Heart left ventricle (tissue), 16 donors: Measurements from ENCODE around the gene APBB1. TPM values are rescaled to one million over a fixed set of nuclear protein-coding genes. Genes with fewer than 3 reads are reported as not detected.

ENCODE experiments used
- ATAC-seq, 4 donors: fragments of 200-7000 bp; cut with Tn5 transposase; one replicate each; pipeline ENCODE4 v1.9.1; 2020 to 2022; ENCODE audit warnings: moderate library complexity in 4 of 4, mild to moderate bottlenecking in 3 of 4, moderate number of reproducible peaks in 1 of 4
- DNase-seq, 5 donors: peaks; one replicate each; pipeline ENCODE4 v3.0.0-alpha.2; 2020
- H3K27ac ChIP-seq, 12 donors: fragments of 200-600 bp; sonication (generic) in 4 of 12; one replicate each; pipeline versions ENCODE4 v1.5.0 to v1.8.0; 2016 to 2022; ENCODE audit warnings: mild to moderate bottlenecking in 2 of 12
- H3K27me3 ChIP-seq, 9 donors: fragments of 200-600 bp; sonication (generic) in 2 of 9; one replicate each; pipeline versions ENCODE4 v1.5.1 to v1.8.0; 2016 to 2022; ENCODE audit warnings: mild to moderate bottlenecking in 3 of 9
- H3K36me3 ChIP-seq, 9 donors: fragments of 200-600 bp; sonication (generic) in 2 of 9; one replicate each; pipeline versions ENCODE4 v1.5.0 to v1.8.0; 2018 to 2022; ENCODE audit warnings: mild to moderate bottlenecking in 2 of 9
- H3K4me1 ChIP-seq, 12 donors: fragments of 200-600 bp; sonication (generic) in 4 of 12; one replicate each; pipeline versions ENCODE4 v1.5.0 to v1.8.0; 2016 to 2022; ENCODE audit warnings: mild to moderate bottlenecking in 3 of 12
- H3K4me3 ChIP-seq, 12 donors: fragments of 200-600 bp; sonication (generic) in 4 of 12; one replicate each; pipeline versions ENCODE4 v1.5.0 to v1.8.0; 2017 to 2022; ENCODE audit warnings: mild to moderate bottlenecking in 9 of 12, moderate library complexity in 4 of 12
- H3K9me3 ChIP-seq, 12 donors: fragments of 200-600 bp; sonication (generic) in 4 of 12; one replicate each; pipeline versions ENCODE4 v1.5.0 to v1.8.0; 2016 to 2022; ENCODE audit warnings: mild to moderate bottlenecking in 1 of 12
- POLR2A ChIP-seq, 2 donors: fragments of 450-650 bp; IDR thresholded peaks; one replicate each; pipeline ENCODE4 v1.6.1; 2017; ENCODE audit warnings: antibody characterized with exemption in 2 of 2, mild to moderate bottlenecking in 2 of 2, moderate library complexity in 2 of 2
- WGBS, 4 donors: extraction: QIAGEN DNeasy Blood & Tissue Kit in 2 of 4; methylation state at CpG; one replicate each; pipeline versions ENCODE4 v1.1.5 to v1.1.7; 2013 to 2018; 5-methylcytosine and 5-hydroxymethylcytosine counted together
- intact Hi-C, 10 donors: fragments of 100-400 bp; cut with DNase I; formaldehyde crosslinking; loops; one replicate each; pipeline versions ENCODE4 v1.11.1 to v1.14.2; 2022
- polyA plus RNA-seq, 2 donors: library from polyadenylated mRNA; stranded (reverse); fragments of 200-250 nt; gene quantifications; one replicate each; pipeline ENCODE4 v1.2.3, GENCODE V29; 2013
- total RNA-seq, 9 donors: library from RNA; depleted of rRNA in 2 of 9; stranded (reverse); fragments of >200 nt in 2 of 9; fragmentation: NEBNext Ultra II Directional in 3 of 9; extraction: Animal tissue kit (Norgen Biotek cat#: 25700) in 3 of 9; gene quantifications; one replicate each; pipeline versions ENCODE4 v1.1.0 to v1.2.4, GENCODE V29; 2016 to 2023
- TF ChIP-seq, protein P1 (sequence below), 12 donors: fragments of 200-600 bp; sonication (generic) in 4 of 12; IDR thresholded peaks; one replicate each; pipeline versions ENCODE4 v1.5.0 to v1.8.0; 2018 to 2022; ENCODE audit warnings: antibody characterized with exemption in 12 of 12, mild to moderate bottlenecking in 5 of 12
- donor health status: ischemic (EF 13 %, LVEDD 7.1; RV severe dilation, severe dysfunction).
- donor health status: healthy with polysubstance abuse.
- donor health status: DM: no; HTN: yes; CAD: no.
- donor health status: DM: no; HTN: no; CAD: no.
- donor health status: ischemic (EF 25% LVEDD 6.9; RV normal size, moderate dysfunction).
- donor health status: ischemic (EF 25% LVEDD 5.7; RV mildly dilated, moderate dysfunction).
- donor health status: healthy.
- donor health status: DM: yes; HTN: yes; CAD: no.
- donor health status: ischemic (EF 35%, LVEDD 5.7; RV mildly dilated, moderate dysfunction).
- donor health status: nonischemic (EF 11% LVEDD 7.7; RV severe dilation, severe dysfunction).
- donor health status: DM: yes; HTN: yes; CAD: no.
- donor health status: PGD.
- donor health status: ischemic (EF 29% LVEDD 5.4; RV normal size, mild dysfunction).
- donor health status: nonischemic (EF 23%, LVEDD 6.1; RV moderate dilation, normal function).

APBB1 gene
- total and polyA plus RNA-seq, 11 donors, result 50.3 to 103 (median 83.5) TPM

DNA sequence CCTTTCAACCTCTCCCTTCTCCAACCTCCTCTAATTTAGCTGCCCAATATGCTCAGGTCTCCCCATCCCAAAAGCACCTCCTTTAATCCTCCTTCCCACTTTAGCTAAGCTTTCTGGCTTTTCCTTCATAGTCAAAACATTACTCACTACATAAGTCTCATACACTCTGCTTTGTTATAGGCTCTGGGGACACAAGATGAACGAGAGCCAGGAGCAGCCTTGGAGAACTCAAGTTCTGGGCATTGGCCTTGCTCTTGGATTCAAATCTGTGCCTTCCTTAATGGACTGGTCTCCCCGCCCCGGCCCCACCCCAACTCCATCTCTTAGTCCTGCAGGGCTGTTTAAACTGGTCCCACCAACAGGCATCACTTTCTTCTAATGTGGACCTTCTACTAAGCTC is 33.3 kb upstream of the APBB1 start:
- ATAC-seq, result peak in 1 of 4 donors; percentile 63
- no peaks in the 10 kb centered on the region for H3K9me3 ChIP-seq
- H3K27me3 ChIP-seq, result no peaks in the 10 kb centered on the region
- H3K4me1 ChIP-seq, result no peaks in the 10 kb centered on the region
- intact Hi-C loops, result no loop called here
- H3K4me3 ChIP-seq, result no peak overlapping the region
- peaks cover 0 to 95% (median 89%) of the 10 kb centered on the region in 9 donors for H3K36me3 ChIP-seq
- DNase-seq, result no peak
- no peak for TF ChIP-seq POLR2A (IDR thresholded peaks at IDR 0.05)
- H3K27ac ChIP-seq, result no peak overlapping the region
- WGBS, 4 donors, result 79 to 85% (median 81%) methylated on average over 3 of the region's 3 CpGs

DNA sequence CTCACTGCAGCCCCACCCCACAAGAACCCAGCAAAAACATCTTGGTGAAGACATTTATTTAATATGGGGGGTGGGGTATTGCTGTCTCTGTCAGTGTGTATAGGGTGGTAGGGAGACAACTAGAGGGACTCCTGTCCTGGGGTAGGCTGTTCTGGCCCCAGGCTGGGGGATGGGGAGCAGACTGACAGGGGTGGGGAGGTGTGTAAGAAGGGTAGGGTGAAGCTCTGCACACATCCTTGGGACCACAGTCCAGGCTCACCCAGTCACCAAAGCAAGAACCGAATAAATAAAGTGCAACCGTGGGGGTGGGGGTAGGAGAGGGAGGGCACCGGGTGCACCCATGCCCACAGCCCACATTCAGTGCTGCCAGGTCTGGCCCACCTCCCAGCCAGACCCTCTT is 29.7 kb upstream of the APBB1 start:
- H3K27me3 ChIP-seq, result no peaks in the 10 kb centered on the region
- DNase-seq (no peak), ATAC-seq (no peak)
- no peaks in the 10 kb centered on the region for H3K4me1 ChIP-seq
- H3K27ac ChIP-seq, result no peak overlapping the region
- intact Hi-C loops, result loop anchor here in 5 of 10 donors (10.0 kb wide), 2 partner anchors 56 to 256 kb away; no protein-coding TSS in a partner anchor
- H3K4me3 ChIP-seq, result no peak overlapping the region
- peaks cover 0 to 58% (median 52%) of the 10 kb centered on the region in 9 donors for H3K36me3 ChIP-seq
- 90 to 100% (median 95%) methylated on average over 3 of the region's 3 CpGs for WGBS, 4 donors
- no peaks in the 10 kb centered on the region for H3K9me3 ChIP-seq
- no peak for TF ChIP-seq POLR2A (IDR thresholded peaks at IDR 0.05)
- TF ChIP-seq, protein P1, sequence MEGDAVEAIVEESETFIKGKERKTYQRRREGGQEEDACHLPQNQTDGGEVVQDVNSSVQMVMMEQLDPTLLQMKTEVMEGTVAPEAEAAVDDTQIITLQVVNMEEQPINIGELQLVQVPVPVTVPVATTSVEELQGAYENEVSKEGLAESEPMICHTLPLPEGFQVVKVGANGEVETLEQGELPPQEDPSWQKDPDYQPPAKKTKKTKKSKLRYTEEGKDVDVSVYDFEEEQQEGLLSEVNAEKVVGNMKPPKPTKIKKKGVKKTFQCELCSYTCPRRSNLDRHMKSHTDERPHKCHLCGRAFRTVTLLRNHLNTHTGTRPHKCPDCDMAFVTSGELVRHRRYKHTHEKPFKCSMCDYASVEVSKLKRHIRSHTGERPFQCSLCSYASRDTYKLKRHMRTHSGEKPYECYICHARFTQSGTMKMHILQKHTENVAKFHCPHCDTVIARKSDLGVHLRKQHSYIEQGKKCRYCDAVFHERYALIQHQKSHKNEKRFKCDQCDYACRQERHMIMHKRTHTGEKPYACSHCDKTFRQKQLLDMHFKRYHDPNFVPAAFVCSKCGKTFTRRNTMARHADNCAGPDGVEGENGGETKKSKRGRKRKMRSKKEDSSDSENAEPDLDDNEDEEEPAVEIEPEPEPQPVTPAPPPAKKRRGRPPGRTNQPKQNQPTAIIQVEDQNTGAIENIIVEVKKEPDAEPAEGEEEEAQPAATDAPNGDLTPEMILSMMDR (IDR thresholded peaks at IDR 0.05), result no peak

DNA sequence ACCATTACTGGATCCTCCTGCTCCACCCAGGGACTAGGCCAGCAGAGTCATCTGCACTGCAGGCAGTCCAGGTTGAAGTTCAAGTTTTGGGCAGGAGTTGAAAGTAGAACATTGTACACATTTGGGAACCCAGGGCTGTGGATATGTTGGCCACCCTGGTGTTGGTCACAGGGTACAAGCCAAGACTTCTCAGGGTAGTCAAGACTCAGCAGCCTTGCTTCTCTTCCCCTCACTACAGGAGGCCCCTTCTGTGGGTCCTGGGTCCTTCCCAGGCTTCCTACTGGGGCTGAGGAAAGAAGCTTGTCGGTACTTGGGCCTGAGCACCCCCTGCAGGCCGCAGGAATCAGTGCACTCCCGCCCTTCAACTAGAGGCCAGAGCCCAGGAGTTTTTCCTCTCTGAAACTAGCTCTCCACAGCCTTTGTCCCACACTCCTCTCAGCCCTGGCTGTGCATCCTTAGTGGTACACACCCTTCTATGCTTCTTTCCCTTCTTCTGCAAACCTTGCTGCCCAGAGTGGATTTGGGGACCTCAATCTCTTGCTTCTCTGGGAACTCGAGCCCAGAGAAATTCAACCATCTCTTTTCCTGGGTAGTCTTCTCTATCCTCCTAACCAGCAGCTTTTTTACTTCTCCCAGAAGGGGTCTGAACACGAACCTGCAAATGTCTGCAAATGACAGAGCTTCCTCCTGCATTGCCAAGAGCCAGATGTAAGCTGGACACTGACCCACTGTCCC is 24.5 kb upstream of the APBB1 start:
- Histone ChIP-seq H3K36me3 (peaks cover 0 to 8% (median 3%) of the 10 kb centered on the region in 9 donors), H3K4me1 (peaks cover 0 to 5% (median 0%) of the 10 kb centered on the region in 12 donors), H3K9me3 (no peaks in the 10 kb centered on the region), H3K4me3 (no peak overlapping the region), H3K27ac (no peak overlapping the region), H3K27me3 (no peaks in the 10 kb centered on the region)
- ATAC-seq, result peak in 3 of 4 donors; percentile 81 to 87 (median 83)
- 32 to 36% (median 34%) methylated on average over 5 of the region's 5 CpGs for WGBS, 4 donors
- no peak for TF ChIP-seq POLR2A (IDR thresholded peaks at IDR 0.05)
- TF ChIP-seq, protein P1 (IDR thresholded peaks at IDR 0.05), result peak; percentile 66 to 90 (median 80)
- peak; percentile 40 to 70 (median 44) for DNase-seq
- intact Hi-C loops, result loop anchor here (1.0 to 10.0 kb wide), 8 partner anchors 61 to 261 kb away; no protein-coding TSS in a partner anchor

DNA sequence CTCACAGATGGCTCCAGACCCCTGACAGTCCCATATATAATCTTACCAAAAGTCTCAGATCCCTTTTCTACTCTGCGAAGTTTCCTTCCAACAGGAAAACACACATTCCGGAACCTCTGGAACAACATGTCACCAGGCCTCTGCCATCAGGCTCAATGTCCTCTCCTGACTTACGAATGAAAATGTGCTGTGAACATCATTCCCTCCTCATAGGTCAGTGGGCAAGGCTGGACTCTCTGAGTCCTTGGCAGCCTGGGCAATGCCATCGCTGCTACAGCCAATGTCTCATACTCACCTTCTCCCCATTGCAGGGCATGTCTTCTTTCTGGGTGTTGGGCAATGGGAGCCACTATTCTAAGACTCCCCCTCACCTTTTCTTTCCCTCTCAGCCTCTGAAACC is 23.5 kb upstream of the APBB1 start:
- TF ChIP-seq, protein P1 (IDR thresholded peaks at IDR 0.05), result no peak
- TF ChIP-seq POLR2A (IDR thresholded peaks at IDR 0.05), result no peak
- Histone ChIP-seq H3K4me1 (peaks cover 0 to 14% (median 0%) of the 10 kb centered on the region in 12 donors), H3K27ac (no peak overlapping the region), H3K9me3 (no peaks in the 10 kb centered on the region), H3K4me3 (no peak overlapping the region), H3K27me3 (no peaks in the 10 kb centered on the region), H3K36me3 (peaks cover 0 to 3% (median 0%) of the 10 kb centered on the region in 9 donors)
- WGBS, 4 donors, result 87 to 94% (median 90%) methylated on average over 4 of the region's 4 CpGs
- intact Hi-C loops, result loop anchor here in 9 of 10 donors (2.0 to 10.0 kb wide), 6 partner anchors 62 to 262 kb away; no protein-coding TSS in a partner anchor
- no peak for DNase-seq
- no peak for ATAC-seq
